GM12878 (cell line): Measurements from ENCODE around the gene TOR1AIP1. TPM values are rescaled to one million over a fixed set of nuclear protein-coding genes. Genes with fewer than 3 reads are reported as not detected.

Experiments used
- ATAC-seq: fragments of 200-7000 bp; cut with Tn5 transposase; 3 replicates; pipeline ENCODE4 v1.9.1; 2020; ENCODE audit warnings: mild to moderate bottlenecking, moderate library complexity
- BruUV-seq: library from RNA; stranded (reverse); fragments of 400-500 nt; replicated peaks from 2 replicates; lab custom pipeline; 2021; lab: Mats Ljungman, UMichigan
- CTCF ChIA-PET: fragments of 300-600 bp; sonication (Branson Sonifier 250); formaldehyde crosslinking; extraction: SDS; loops from one replicate; lab custom pipeline; 2021; ENCODE audit warnings: inconsistent platforms; lab: Yijun Ruan, JAX
- POLR2A ChIA-PET: fragments of 350-600 bp; formaldehyde crosslinking; extraction: SDS; loops from one replicate; lab custom pipeline; 2021; ENCODE audit warnings: inconsistent platforms; lab: Charles Lee
- RAD21 ChIA-PET: fragments of 300-600 bp; sonication (Branson Sonifier 250); formaldehyde crosslinking; loops from one replicate; lab custom pipeline; 2023; ENCODE audit warnings: antibody characterized with exemption; ENCODE audit not compliant: unreplicated experiment; lab: Charles Lee
- SMC1A ChIA-PET: fragments of 300-600 bp; sonication (Branson Sonifier 250); formaldehyde crosslinking; loops from one replicate; lab custom pipeline; 2023; ENCODE audit not compliant: unreplicated experiment, uncharacterized antibody; lab: Charles Lee
- DNase-seq: peaks from one replicate; pipeline ENCODE4 v3.0.0-alpha.2; 2011; ENCODE audit warnings: low read depth, low spot score
- FAIRE-seq: peaks from 3 replicates; lab custom pipeline; 2011; peaks lifted over from hg19 to GRCh38; lab: Jason Lieb, UNC
- H2AFZ ChIP-seq: 2 replicates; pipeline ENCODE4 v1.6.0; 2011; ENCODE audit warnings: low read depth, low read length, control low read depth; ENCODE audit not compliant: control insufficient read depth
- H3K27ac ChIP-seq: 2 replicates; pipeline ENCODE4 v1.5.1; 2011; ENCODE audit warnings: control low read depth; ENCODE audit not compliant: control insufficient read depth, insufficient read depth
- H3K27me3 ChIP-seq, 2 experiments: replicated peaks in 1 of 2; 2 replicates each; pipeline versions ENCODE4 v1.6.0 to v1.6.1; 2011; ENCODE audit warnings: low read length in 1 of 2; ENCODE audit not compliant: control insufficient read depth in 2 of 2, insufficient read depth in 2 of 2
- H3K36me3 ChIP-seq, 2 experiments: 2 replicates each; pipeline ENCODE4 v1.5.1; 2011; ENCODE audit warnings: low read length in 1 of 2; ENCODE audit not compliant: control insufficient read depth in 2 of 2, insufficient read depth in 2 of 2
- H3K4me1 ChIP-seq: 2 replicates; pipeline ENCODE4 v1.6.1; 2011; ENCODE audit warnings: mild to moderate bottlenecking, low read length, moderate library complexity, mixed read lengths; ENCODE audit not compliant: control insufficient read depth, insufficient read depth
- H3K4me2 ChIP-seq: 2 replicates; pipeline ENCODE4 v1.6.0; 2011; ENCODE audit warnings: control low read depth; ENCODE audit not compliant: control insufficient read depth, insufficient read depth
- H3K4me3 ChIP-seq: fragments of 200-600 bp; sonication (generic); 2 replicates; pipeline ENCODE4 v1.5.1; 2016
- H3K79me2 ChIP-seq: 2 replicates; pipeline ENCODE4 v1.6.0; 2011; ENCODE audit warnings: low read length; ENCODE audit not compliant: control insufficient read depth, insufficient read depth
- H3K9ac ChIP-seq: 2 replicates; pipeline ENCODE4 v1.8.0; 2011; ENCODE audit warnings: low read length, control low read depth, mixed read lengths; ENCODE audit not compliant: control insufficient read depth, insufficient read depth
- H3K9me3 ChIP-seq: replicated peaks from 3 replicates; pipeline ENCODE4 v1.5.1; 2011; ENCODE audit warnings: mild to moderate bottlenecking, low read length; ENCODE audit not compliant: control insufficient read depth, insufficient read depth
- H4K20me1 ChIP-seq: 2 replicates; pipeline ENCODE4 v1.6.0; 2011; ENCODE audit not compliant: control insufficient read depth, insufficient read depth
- CBFB ChIP-seq: IDR thresholded peaks from 2 replicates; pipeline ENCODE4 v1.6.1; 2016; ENCODE audit warnings: antibody characterized with exemption, low read depth
- EP300 ChIP-seq, 2 experiments: fragments of 150-350 bp in 1 of 2; IDR thresholded peaks; 2 replicates each; pipeline ENCODE4 v1.6.1; 2011 to 2012; ENCODE audit warnings: low read depth in 2 of 2, low read length in 2 of 2, borderline replicate concordance in 1 of 2, improper control_type of control experiment in 1 of 2, inconsistent platforms in 1 of 2; ENCODE audit not compliant: control insufficient read depth in 1 of 2
- NFIC ChIP-seq: IDR thresholded peaks from 2 replicates; pipeline ENCODE4 v1.6.1; 2012; ENCODE audit warnings: low read depth, mild to moderate bottlenecking, inconsistent platforms, low read length, moderate library complexity
- POLR2AphosphoS2 ChIP-seq: IDR thresholded peaks from 2 replicates; pipeline ENCODE4 v1.6.1; 2011; ENCODE audit warnings: low read depth, mild to moderate bottlenecking, low read length, improper control_type of control experiment, moderate library complexity
- RELA ChIP-seq: fragments of 450-650 bp; IDR thresholded peaks from 2 replicates; pipeline ENCODE4 v1.8.0; 2014; ENCODE audit warnings: borderline replicate concordance; ENCODE audit not compliant: partially characterized antibody
- SMAD1 ChIP-seq: fragments of 450-650 bp; IDR thresholded peaks from 2 replicates; pipeline ENCODE4 v1.6.1; 2018; ENCODE audit warnings: mild to moderate bottlenecking, low read depth; ENCODE audit not compliant: partially characterized antibody
- ZSCAN29 ChIP-seq: fragments of 450-650 bp; IDR thresholded peaks from 2 replicates; pipeline ENCODE4 v1.6.1; 2017; ENCODE audit warnings: mild to moderate bottlenecking, moderate library complexity
- WGBS: methylation state at CpG from one replicate; pipeline ENCODE4 v1.1.6; 2016; ENCODE audit warnings: low lambda C conversion rate; ENCODE audit not compliant: insufficient replicate concordance, insufficient coverage; ENCODE audit errors: missing lambda C conversion rate; 5-methylcytosine and 5-hydroxymethylcytosine counted together
- in situ Hi-C: fragments of 300-500 bp; cut with MboI; formaldehyde crosslinking; loops from 9 replicates; pipeline ENCODE4 v1.14.3; 2018; ENCODE audit warnings: mixed read lengths
- intact Hi-C: fragments of 100-400 bp; cut with micrococcal nuclease; formaldehyde crosslinking; loops from one replicate; pipeline ENCODE4 v1.14.2; 2022; ENCODE audit not compliant: unreplicated experiment
- polyA plus RNA-seq, 11 experiments: library from polyadenylated mRNA; depleted of rRNA in 4 of 11; unstranded in 6 of 11; stranded (reverse) in 5 of 11; fragments of >200 nt; fragmentation: Nextera tagmentation in 4 of 11; fragmentation: Illumina TruSeq in 1 of 11; extraction: Ambion mirVana in 4 of 11; extraction: Trizol in 1 of 11; gene quantifications; 1 replicate in 1 of 11; 2 replicates in 10 of 11; pipeline versions ENCODE4 v1.2.1 to v1.2.3, GENCODE V29; 2011 to 2016; ENCODE audit warnings: inconsistent platforms in 2 of 11, missing spikeins in 2 of 11, low read depth in 1 of 11
- total RNA-seq, 4 experiments: library from RNA; depleted of rRNA in 3 of 4; stranded (reverse); fragments of >200 nt in 3 of 4; fragmentation: Illumina TruSeq in 1 of 4; extraction: Trizol in 1 of 4; gene quantifications; 2 replicates each; pipeline versions ENCODE4 v1.2.1 to v1.2.3, GENCODE V29; 2013 to 2021
- TF ChIP-seq, protein P1 (sequence below): fragments of 450-650 bp; IDR thresholded peaks from 2 replicates; pipeline ENCODE4 v1.6.1; 2018; ENCODE audit warnings: borderline replicate concordance, mild to moderate bottlenecking; ENCODE audit not compliant: partially characterized antibody
- TF ChIP-seq, protein P2 (sequence below): fragments of 450-650 bp; formaldehyde crosslinking; IDR thresholded peaks from 2 replicates; pipeline ENCODE4 v1.5.0; 2022; ENCODE audit warnings: mild to moderate bottlenecking, missing genetic modification characterization
- TF ChIP-seq, protein P3 (sequence below), 3 experiments: IDR thresholded peaks in 2 of 3; conservative IDR thresholded peaks in 1 of 3; 2 replicates each; pipeline ENCODE4 v1.5.1; 2011; ENCODE audit warnings: low read depth in 3 of 3, low read length in 3 of 3, mild to moderate bottlenecking in 3 of 3, control low read depth in 2 of 3, moderate library complexity in 2 of 3, inconsistent platforms in 1 of 3, mixed read lengths in 1 of 3; ENCODE audit not compliant: control insufficient read depth in 2 of 3, insufficient read depth in 1 of 3; ENCODE audit errors: extremely low read depth in 1 of 3
- TF ChIP-seq, protein P4 (sequence below): IDR thresholded peaks from 2 replicates; pipeline ENCODE4 v1.6.1; 2012; ENCODE audit warnings: low read depth, low read length, improper control_type of control experiment

The TOR1AIP1 gene
- total and polyA plus RNA-seq, 10 of the 15 experiments (the other 5 are each of a cell fraction or from before 2014, with no cell fraction given) = 14.8 to 36.0 (median 25.8) TPM

DNA sequence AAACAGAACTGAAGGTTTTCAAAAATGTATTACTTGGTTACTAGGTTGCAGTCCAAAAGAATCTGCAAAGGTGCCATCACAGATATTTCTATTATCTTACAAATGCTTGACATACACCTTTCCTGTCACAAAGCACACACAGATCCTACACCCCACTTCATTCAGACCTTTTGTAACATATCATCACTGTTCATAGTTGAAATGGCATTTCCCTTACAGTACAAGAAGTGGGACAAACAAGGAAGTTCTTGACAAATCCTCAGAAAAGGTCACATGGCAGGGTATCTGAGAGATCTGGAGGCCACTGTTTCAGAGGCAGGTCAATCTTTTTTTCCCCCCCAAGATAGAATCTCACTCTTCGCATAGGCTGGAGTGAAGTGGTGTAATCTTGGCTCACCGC lies 25.8 kb upstream of the TOR1AIP1 start:
- in situ Hi-C loops = loop anchor here (25.0 kb wide), 1 partner anchor 631 kb away; no protein-coding TSS in a partner anchor
- H3K9ac ChIP-seq = no peak overlapping the region
- RAD21 ChIA-PET = no interaction called here
- TF ChIP-seq, protein P1, sequence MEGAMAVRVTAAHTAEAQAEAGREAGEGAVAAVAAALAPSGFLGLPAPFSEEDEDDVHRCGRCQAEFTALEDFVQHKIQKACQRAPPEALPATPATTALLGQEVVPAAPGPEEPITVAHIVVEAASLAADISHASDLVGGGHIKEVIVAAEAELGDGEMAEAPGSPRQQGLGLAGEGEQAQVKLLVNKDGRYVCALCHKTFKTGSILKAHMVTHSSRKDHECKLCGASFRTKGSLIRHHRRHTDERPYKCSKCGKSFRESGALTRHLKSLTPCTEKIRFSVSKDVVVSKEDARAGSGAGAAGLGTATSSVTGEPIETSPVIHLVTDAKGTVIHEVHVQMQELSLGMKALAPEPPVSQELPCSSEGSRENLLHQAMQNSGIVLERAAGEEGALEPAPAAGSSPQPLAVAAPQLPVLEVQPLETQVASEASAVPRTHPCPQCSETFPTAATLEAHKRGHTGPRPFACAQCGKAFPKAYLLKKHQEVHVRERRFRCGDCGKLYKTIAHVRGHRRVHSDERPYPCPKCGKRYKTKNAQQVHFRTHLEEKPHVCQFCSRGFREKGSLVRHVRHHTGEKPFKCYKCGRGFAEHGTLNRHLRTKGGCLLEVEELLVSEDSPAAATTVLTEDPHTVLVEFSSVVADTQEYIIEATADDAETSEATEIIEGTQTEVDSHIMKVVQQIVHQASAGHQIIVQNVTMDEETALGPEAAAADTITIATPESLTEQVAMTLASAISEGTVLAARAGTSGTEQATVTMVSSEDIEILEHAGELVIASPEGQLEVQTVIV = no peak
- TF ChIP-seq ZSCAN29 (no peak), RELA (no peak), POLR2AphosphoS2 (no peak), EP300 (IDR thresholded peaks at IDR 0.05; ENCODE audit: borderline replicate concordance in 1 of 2, control insufficient read depth in 1 of 2, low read depth in 2 of 2, low read length in 2 of 2) (no peak), NFIC (no peak), SMAD1 (no peak), CBFB (no peak)
- TF ChIP-seq, protein P2, sequence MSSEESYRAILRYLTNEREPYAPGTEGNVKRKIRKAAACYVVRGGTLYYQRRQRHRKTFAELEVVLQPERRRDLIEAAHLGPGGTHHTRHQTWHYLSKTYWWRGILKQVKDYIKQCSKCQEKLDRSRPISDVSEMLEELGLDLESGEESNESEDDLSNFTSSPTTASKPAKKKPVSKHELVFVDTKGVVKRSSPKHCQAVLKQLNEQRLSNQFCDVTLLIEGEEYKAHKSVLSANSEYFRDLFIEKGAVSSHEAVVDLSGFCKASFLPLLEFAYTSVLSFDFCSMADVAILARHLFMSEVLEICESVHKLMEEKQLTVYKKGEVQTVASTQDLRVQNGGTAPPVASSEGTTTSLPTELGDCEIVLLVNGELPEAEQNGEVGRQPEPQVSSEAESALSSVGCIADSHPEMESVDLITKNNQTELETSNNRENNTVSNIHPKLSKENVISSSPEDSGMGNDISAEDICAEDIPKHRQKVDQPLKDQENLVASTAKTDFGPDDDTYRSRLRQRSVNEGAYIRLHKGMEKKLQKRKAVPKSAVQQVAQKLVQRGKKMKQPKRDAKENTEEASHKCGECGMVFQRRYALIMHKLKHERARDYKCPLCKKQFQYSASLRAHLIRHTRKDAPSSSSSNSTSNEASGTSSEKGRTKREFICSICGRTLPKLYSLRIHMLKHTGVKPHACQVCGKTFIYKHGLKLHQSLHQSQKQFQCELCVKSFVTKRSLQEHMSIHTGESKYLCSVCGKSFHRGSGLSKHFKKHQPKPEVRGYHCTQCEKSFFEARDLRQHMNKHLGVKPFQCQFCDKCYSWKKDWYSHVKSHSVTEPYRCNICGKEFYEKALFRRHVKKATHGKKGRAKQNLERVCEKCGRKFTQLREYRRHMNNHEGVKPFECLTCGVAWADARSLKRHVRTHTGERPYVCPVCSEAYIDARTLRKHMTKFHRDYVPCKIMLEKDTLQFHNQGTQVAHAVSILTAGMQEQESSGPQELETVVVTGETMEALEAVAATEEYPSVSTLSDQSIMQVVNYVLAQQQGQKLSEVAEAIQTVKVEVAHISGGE (CRISPR knock-in tag) = no peak
- TF ChIP-seq, protein P3, sequence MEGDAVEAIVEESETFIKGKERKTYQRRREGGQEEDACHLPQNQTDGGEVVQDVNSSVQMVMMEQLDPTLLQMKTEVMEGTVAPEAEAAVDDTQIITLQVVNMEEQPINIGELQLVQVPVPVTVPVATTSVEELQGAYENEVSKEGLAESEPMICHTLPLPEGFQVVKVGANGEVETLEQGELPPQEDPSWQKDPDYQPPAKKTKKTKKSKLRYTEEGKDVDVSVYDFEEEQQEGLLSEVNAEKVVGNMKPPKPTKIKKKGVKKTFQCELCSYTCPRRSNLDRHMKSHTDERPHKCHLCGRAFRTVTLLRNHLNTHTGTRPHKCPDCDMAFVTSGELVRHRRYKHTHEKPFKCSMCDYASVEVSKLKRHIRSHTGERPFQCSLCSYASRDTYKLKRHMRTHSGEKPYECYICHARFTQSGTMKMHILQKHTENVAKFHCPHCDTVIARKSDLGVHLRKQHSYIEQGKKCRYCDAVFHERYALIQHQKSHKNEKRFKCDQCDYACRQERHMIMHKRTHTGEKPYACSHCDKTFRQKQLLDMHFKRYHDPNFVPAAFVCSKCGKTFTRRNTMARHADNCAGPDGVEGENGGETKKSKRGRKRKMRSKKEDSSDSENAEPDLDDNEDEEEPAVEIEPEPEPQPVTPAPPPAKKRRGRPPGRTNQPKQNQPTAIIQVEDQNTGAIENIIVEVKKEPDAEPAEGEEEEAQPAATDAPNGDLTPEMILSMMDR (IDR thresholded peaks at IDR 0.05 in 2 of 3, conservative IDR thresholded peaks at IDR 0.05 in 1 of 3; ENCODE audit: control insufficient read depth in 2 of 3, extremely low read depth in 1 of 3, insufficient read depth in 1 of 3, low read depth in 3 of 3, low read length in 3 of 3) = no peak
- TF ChIP-seq, protein P4, sequence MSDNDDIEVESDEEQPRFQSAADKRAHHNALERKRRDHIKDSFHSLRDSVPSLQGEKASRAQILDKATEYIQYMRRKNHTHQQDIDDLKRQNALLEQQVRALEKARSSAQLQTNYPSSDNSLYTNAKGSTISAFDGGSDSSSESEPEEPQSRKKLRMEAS = no peak

More for the DNA sequence above, 25.8 kb upstream of the TOR1AIP1 start:
- no peak for FAIRE-seq
- ChIA-PET POLR2A (no interaction called here), SMC1A (no interaction called here), CTCF (no interaction called here)
- Histone ChIP-seq H2AFZ (no peak overlapping the region), H3K4me2 (no peak overlapping the region), H3K9me3 (no peaks in the 10 kb centered on the region), H3K27me3 (no peaks in the 10 kb centered on the region), H3K27ac (no peak overlapping the region), H4K20me1 (no peaks in the 10 kb centered on the region), H3K79me2 (no peaks in the 10 kb centered on the region), H3K4me3 (no peak overlapping the region), H3K36me3 (peaks cover 0 to 3% of the 10 kb centered on the region in 2 experiments; a peak in 2 of 4 replicates), H3K4me1 (no peaks in the 10 kb centered on the region)
- DNase-seq = no peak
- ATAC-seq = no peak
- 100% methylated on average over 2 of the region's 2 CpGs for WGBS
- BruUV-seq = no TSS peak
- intact Hi-C loops = no loop called here
